ENCODE measurements around the gene NLGN2. TPM values are rescaled to one million over a fixed set of nuclear protein-coding genes. Genes with fewer than 3 reads are reported as not detected.

The NLGN2 gene
- total and polyA plus RNA-seq, 2 donors (not counting 1 experiment from before 2014, with no cell fraction given) = 0.52 to 3.4 TPM

DNA sequence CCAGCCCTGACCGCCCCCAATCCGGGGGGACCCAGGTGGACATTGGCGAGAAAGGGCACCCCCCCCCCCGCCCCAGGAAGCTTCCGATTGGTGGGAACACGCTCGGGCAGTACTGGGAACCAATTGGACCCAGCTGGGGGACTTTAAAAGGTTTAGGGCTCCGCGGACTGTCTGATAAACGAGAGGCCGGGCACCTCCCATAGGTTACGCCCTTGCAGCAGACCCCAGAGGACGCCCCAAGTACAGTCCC lies 4.0 kb upstream of the NLGN2 start:
- ChIA-PET CTCF (interaction anchor here (0.5 to 1.8 kb wide), 8 partner anchors 19 to 74 kb away, joined by 3 to 10 read pairs (median 4); partner anchors contain the start of gene TMEM102), POLR2A (interaction anchor here (0.6 to 2.0 kb wide), 17 partner anchors 8 to 282 kb away, joined by 3 to 17 read pairs (median 5); partner anchors contain the start of genes ACADVL, ACAP1, DLG4 and MPDU1)
- peak overlapping the region; percentile 94 for H3K4me2 ChIP-seq (replicated peaks; ENCODE audit: low read depth, low read length, poor library complexity, severe bottlenecking)
- H3K4me1 Mint-ChIP-seq = peaks cover 20% of the 10 kb centered on the region
- H3K27ac ChIP-seq (ENCODE audit: low read length in 2 of 2) = peak overlapping the region; percentile 45 to 59
- under 1% methylated on average over 10 of the region's 13 CpGs for WGBS (ENCODE audit: insufficient coverage)
- no peaks in the 10 kb centered on the region for H4K20me1 ChIP-seq (ENCODE audit: control insufficient read depth, insufficient read depth, low read length, poor library complexity, severe bottlenecking)
- DNase-seq (no peak), ATAC-seq (ENCODE audit: low read depth) (no peak)
- peaks cover 0 to 4% (median 0%) of the 10 kb centered on the region in 3 donors for H3K9me3 ChIP-seq (ENCODE audit: control extremely low read depth in 1 of 3, control insufficient read depth in 2 of 3, insufficient read depth in 1 of 3, low read length in 2 of 3)
- peak overlapping the region; percentile 98 for H3K4me3 Mint-ChIP-seq
- H3K27ac Mint-ChIP-seq = peak overlapping the region; percentile 94
- peaks cover 0 to 22% (median 4%) of the 10 kb centered on the region in 4 experiments for H3K27me3 ChIP-seq (replicated peaks in 1 of 4; ENCODE audit: control extremely low read depth in 1 of 4, control insufficient read depth in 3 of 4, insufficient read depth in 4 of 4, low read length in 3 of 4)
- no peak for TF ChIP-seq EZH2 (IDR thresholded peaks at IDR 0.05; ENCODE audit: borderline replicate concordance, insufficient read depth, low read depth, low read length, poor library complexity, severe bottlenecking)
- no peak for TF ChIP-seq CTCF (IDR thresholded peaks at IDR 0.05)
- no peaks in the 10 kb centered on the region for H3K9me3 Mint-ChIP-seq (ENCODE audit: insufficient read depth)
- no peaks in the 10 kb centered on the region for H3K36me3 ChIP-seq (replicated peaks in 1 of 2; ENCODE audit: control extremely low read depth in 1 of 2, control insufficient read depth in 1 of 2, extremely low read depth in 1 of 2, insufficient read depth in 2 of 2, low read length in 1 of 2)
- H3K79me2 ChIP-seq (ENCODE audit: control insufficient read depth, insufficient read depth, low read length) = peaks cover 6% of the 10 kb centered on the region
- peak overlapping the region; percentile 57 to 95 (median 82) for H3K4me3 ChIP-seq (ENCODE audit: control extremely low read depth in 1 of 5, extremely low read depth in 1 of 5, insufficient read depth in 1 of 5, low read depth in 2 of 5, low read length in 4 of 5)
- H3K4me1 ChIP-seq (ENCODE audit: control insufficient read depth in 2 of 2, insufficient read depth in 2 of 2, low read length in 2 of 2) = peaks cover 17 to 18% of the 10 kb centered on the region in 2 donors
- peak overlapping the region; percentile 76 for H3K9ac ChIP-seq (ENCODE audit: low read length)
- H2AFZ ChIP-seq (ENCODE audit: insufficient read depth, low read depth, low read length, poor library complexity, severe bottlenecking) = peak overlapping the region; percentile 87
- peaks cover 14% of the 10 kb centered on the region for H3K27me3 Mint-ChIP-seq
- intact Hi-C loops (cut with micrococcal nuclease) = loop anchor here (5.0 kb wide), 1 partner anchor 169 kb away; no protein-coding TSS in a partner anchor
